GM19452 (cell line): ENCODE data around the gene RNF2.

Experiments used
- ATAC-seq: cut with Tn5 transposase; IDR thresholded peaks from one replicate; pipeline ENCODE4 v1.9.1; 2021; ENCODE audit not compliant: unreplicated experiment

Gene RNF2

DNA sequence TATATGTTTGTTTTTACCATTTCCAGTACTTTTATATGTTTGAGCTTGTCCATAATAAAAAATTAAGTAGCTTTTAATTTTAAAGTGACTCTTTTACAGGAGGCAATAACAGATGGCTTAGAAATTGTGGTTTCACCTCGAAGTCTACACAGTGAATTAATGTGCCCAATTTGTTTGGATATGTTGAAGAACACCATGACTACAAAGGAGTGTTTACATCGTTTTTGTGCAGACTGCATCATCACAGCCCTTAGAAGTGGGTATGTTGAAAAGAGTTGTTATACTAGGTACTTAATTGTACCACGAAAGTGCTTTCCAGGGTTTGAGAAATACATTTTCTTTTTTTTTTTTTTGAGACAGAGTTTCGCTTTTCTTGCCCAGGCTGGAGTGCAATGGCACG is 46.1 kb downstream of the RNF2 start:
- ATAC-seq: no peak

DNA sequence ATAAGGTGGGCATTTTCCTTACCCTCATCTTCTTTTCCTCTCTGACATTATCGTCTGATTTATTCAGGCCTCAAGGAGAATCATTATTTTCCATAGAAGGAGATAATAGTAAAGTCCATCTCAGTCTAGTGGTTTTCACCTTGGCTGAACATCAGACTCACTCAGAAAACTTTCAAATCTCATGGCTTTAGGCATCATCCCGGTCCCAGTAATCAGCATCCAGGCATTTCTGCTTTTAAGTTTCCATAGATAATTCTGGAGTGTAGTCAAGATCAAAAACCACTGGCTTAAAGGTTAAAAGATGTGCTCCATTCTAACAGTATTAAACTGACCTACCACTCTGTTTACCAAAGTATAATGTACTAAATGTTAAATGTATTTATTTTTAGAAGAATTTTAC is 49.4 kb downstream of the RNF2 start:
- ATAC-seq: no peak

DNA sequence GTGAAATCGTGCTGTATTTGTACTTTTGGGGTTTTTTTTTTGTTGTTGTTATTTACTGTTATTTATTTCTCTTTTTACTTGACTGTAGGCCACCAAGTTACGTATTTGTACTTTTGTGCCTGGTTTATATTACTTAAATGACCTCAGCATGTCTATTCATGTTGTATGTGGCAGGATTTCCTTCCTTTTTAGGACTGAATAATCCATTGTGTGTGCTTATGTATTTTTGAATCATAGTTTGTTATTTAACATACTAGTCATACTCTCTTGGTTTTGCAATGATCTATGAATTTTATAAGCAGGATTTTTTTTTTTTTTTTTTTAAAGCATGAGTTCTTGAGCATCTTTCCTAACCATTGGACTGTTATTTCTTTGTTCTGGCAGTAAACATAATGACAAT is 51.2 kb downstream of the RNF2 start:
- ATAC-seq: no peak

DNA sequence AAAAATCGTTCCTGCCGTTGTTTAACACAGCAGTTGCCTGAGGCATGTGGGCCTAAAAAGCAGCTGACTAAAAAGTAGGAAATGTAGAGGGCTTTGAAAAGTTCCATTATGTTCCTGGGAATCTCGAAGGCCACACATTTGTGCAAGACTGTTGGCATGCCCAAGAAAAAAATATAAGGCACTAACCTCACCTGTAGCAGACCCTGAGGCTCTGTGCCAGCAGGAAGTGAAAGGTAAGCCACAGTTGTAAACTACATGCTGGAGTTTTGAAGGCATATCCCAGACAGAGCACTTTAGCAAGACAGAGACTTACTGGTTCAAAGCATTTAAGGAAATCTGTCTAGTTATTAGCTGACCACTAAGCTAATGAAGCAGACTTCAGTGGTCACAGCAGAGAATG is 58.7 kb downstream of the RNF2 start:
- no peak for ATAC-seq

DNA sequence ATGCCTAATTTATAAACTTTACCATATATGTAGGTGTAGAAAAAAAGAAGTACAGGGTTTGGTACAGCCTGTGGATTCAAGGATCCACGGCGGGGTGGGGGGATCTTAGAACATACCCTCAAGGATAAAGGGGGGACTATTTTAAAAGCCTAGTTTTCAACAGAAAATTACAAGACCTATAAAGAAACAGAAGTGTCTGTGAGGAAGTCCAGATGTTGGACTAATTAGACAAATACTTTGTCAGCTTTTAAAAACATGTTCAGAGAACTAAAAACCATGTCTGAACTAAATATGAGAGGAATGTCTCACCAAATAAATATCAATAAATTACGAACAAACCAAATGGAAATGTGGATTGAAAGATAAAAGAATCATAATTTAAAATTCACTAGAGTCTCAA is 59.8 kb downstream of the RNF2 start:
- ATAC-seq: no peak

DNA sequence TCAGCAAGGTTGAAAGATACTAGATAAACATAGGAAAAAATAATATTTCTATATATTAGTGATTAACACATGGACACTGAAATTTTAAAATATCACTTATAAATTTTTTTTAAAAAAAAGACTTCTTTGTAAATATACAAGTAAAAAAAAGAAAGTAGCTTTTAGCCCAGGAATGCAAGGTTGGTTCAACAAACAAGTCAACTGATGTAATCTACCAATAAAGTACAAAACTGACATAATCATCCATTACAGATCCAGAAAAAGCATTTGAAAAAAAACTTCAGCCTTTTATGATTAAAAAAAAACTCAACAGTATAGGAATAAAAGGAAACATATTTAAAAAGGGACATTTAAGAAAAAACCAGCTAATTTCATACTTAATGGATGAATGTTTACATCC is 63.0 kb downstream of the RNF2 start:
- no peak for ATAC-seq

DNA sequence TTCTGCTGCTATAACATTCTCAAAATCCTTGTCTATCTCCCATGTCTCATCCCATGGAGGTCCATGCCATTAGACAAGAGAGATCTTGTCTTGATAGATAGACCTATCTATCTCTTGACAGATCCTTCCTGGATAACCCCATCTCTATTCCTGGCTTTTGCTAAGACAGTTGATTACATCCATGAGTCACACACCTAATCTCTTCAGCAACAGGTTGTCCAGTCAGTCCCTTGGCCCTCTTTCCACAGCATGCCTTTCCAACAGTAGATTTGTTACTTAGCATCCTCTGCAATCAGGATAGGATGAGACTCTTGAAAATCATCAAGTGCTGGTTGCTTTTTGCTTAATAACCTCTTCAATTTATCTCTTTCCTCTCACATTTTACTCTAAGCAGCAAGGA is 64.8 kb downstream of the RNF2 start:
- ATAC-seq: no peak

DNA sequence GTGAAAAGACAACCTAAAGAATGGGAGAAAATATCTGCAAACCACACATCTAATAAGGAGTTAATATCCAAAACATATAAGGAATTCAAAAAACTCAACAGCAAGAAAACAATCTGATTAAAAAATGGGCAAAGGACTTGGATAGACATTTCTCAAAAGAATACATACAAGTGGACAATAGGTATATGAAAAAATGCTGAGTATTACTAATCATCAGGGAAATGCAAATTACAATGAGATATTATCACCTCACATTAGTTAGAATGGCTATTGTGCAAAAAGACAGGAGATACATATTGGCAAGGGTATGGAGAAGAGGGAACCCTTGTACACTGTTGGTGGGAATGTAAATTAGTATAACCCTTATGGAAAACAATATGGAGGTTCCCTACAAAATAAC is 66.5 kb downstream of the RNF2 start:
- ATAC-seq: no peak

DNA sequence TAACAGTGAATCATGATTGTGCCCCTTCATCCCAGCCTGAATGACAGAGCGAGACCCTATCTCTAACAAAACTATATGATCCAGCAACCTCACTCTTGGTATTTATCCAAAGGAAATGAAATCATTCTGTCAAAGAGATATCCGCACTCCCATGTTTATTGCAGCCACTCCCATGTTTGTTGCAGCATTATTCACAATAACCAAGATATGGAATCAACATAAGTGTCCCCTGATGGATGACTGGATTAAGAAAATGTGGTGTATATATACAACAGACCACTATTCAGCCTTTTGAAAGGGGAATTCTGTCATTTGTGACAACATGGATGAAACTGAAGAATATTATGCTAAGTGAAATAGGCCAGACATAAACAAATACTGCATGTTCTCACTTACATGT is 67.0 kb downstream of the RNF2 start:
- ATAC-seq: no peak

DNA sequence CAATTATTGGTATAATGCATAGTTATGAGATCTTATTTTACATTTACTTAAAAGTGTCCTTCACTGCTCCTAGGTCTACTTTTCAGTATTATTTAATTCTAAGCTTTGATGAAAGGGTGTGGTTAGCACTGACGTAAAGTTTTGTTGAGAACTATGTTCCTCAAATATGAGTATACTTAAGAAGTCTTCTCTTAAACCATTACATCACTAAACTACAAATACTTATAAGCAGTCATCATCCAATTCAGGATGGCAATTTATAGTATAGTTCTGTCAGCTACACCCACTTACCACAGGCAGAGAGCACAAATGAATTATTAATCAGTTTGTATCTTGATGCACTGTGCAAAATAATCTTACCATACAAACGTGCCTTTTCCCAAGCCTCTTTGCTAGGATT is 84.3 kb downstream of the RNF2 start:
- ATAC-seq: no peak

DNA sequence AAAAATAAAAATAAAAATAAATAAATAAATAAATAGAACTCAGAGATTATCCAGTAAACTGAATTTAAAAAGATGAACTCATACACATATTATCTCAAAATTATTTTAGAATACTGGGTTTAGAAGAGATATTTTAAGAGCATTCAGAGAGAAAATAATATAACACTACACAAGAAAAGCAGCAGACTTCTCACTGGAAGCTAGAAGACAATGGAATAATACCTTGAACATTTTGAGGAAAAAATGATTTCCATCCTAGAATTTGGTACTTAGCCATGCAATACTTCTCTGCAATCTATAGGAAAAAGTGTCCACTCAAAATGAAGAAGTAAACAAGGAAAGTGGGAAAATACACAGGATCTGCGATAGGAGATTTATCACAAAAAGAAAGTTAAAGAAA is 87.2 kb downstream of the RNF2 start:
- no peak for ATAC-seq

DNA sequence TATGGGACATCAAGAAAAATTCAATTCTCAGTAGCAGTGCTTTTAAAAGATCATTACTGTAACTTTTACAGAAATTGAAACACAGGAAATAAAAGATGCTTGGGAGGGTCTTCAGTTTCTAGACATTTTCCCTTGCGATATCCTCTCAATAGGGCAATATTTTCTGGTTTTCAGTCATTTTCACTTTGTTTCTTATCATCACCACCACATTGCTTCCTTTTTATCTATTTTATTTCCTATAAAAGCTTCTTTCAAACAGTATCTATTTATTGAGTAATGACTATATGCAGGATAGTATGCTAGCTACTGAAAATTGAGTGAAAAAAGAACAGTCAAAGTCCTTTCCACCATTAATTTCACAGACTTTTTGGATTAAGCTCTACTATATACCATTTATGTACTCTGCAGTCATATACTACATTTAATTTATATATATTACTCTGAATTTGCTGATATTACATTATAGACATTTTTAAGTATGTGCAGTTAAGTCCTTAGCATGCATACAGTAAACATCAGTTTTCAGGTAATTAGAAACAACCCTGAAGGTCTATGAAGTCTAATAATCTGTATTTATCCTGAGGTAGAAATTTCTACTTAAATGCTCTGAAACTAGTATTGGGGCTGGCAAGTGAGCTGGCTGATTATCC is 92.7 kb downstream of the RNF2 start:
- no peak for ATAC-seq

DNA sequence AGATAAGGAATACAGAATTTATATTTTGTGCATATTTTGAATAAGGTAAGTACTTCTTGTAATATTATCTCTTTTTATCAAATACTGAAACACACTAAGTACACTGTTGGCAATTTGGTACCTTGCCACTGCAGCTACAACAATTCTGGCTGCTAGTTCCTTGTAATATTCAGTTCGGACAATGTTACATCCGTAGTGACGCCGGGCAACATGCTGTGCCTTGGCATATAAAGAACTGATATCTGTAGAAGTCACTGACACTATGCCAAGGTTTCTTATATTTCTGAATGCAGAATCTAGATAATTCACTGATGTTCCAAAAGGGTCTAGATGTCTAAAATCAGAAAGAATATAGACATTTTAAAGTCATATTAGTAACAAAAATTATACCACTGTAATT is 93.9 kb downstream of the RNF2 start:
- no peak for ATAC-seq

DNA sequence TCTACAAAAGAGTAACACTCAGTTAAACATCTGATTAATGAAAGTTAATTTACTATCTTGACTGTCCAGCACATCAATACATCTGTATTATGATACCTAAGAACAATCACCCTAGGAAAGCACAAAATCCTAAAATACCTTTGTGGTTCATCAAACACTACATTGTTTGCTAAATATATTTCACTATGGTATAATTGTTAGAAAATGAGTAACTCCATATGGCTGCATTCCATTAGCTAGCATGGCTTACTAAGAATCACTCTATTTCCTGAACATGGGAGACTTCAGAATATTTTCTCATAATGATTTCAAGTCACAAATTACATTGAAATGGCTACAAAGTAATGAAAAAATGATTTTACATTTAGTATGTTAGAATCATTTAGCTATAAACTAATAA is 98.9 kb downstream of the RNF2 start:
- ATAC-seq: no peak

DNA sequence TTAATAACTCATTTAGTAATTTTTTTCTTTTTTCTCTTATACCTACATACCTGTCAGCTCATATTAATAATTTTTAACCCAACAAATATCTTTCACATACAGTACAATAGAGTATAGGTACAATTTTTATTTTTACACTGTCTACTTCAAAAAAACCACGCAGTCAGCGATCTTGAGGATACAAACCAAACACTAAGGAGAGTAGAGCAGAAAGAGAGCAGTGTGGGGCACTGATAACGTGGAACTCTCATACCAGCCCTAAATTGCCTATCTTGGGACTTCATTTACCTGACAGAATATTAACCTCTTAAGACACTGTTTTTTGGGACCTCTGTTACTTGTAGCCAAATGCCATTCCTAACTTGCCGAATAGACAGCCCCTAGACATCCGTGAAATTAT is 105.9 kb downstream of the RNF2 start:
- no peak for ATAC-seq
